HG02852 (cell line): ENCODE data around the gene GTF2I.
"Not testable (repeated sequence)": the region's sequence is repeated elsewhere in the genome, so short reads cannot be mapped to it uniquely, and the experiment has no call there.

Source experiments
- ATAC-seq: cut with Tn5 transposase; IDR thresholded peaks from one replicate; pipeline ENCODE4 v1.9.1; 2021; ENCODE audit warnings: mild to moderate bottlenecking, moderate library complexity; ENCODE audit not compliant: unreplicated experiment

Gene GTF2I

GRCh38 chr7:74656441-74656836, 1.1 kb upstream of the GTF2I start:
- no peak for ATAC-seq

- ATAC-seq: peak; percentile 57
Measured at GRCh38 chr7:74656837-74657691, 454 bp upstream of the GTF2I start.

DNA sequence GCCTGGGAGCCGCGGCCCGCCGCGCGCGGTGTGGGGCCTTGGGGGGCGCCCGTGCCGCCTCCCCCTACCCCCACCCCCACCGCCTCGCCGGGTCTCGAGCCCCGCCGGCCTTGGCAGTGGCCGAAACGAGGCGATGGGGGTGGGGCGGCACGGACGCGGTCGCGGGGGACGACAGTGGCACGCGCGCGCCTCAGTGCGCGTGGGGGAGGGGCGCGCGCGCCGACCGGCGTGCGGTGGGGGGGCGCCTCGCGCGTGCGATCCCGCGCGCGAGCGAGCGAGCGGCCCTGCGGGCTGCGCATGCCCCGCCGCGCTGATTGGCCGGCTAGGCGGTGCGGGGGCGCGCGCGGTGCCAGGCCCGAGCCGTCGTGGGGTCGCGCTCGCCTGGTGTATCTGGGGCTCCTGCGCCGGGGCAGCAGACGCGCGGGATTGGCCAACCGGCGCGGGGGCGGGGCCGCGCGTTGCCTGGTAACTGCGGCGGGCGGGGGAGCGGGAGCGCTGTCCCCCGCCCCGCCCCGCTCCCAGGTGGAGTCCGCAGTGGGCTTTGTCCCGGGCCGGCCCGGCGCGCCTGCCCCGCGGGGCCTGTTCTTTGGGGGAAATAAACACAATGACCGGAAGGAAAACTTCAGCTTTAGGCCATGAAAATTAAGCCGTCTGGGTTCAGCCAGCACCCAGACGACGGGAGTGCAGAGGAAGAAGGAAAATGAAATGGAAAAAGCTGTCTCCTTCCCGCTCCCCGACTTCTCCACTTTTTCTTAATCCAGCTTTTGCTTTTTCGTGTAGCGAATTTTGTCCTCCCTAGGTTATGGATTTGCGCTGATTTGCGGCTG, 873 bp downstream of the GTF2I start:
- peak; percentile 53 for ATAC-seq

DNA sequence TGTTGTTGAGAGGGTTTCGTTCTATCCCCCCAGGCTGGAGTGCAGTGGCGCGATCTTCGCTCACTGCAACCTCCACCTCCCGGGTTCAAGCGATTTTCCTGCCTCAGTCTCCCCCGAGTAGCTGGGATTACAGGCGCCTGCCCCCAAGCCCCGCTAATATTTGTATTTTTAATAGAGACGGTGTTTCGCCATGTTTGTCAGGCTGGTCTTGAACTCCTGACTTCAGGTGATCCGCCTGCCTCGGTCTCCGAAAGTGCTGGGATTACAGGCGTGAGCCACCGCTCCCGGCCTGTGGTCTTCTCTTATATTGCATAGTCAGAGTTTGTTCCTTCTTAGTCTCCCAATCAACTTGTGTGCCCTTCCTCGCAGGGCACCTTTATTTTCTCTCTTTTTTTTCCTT, 2.7 kb downstream of the GTF2I start:
- not testable (repeated sequence) for ATAC-seq

- not testable (repeated sequence) for ATAC-seq
Measured at GRCh38 chr7:74661836-74662794, 4.6 kb downstream of the GTF2I start.

GRCh38 chr7:74665296-74665938, 7.9 kb downstream of the GTF2I start:
- ATAC-seq: no peak

DNA sequence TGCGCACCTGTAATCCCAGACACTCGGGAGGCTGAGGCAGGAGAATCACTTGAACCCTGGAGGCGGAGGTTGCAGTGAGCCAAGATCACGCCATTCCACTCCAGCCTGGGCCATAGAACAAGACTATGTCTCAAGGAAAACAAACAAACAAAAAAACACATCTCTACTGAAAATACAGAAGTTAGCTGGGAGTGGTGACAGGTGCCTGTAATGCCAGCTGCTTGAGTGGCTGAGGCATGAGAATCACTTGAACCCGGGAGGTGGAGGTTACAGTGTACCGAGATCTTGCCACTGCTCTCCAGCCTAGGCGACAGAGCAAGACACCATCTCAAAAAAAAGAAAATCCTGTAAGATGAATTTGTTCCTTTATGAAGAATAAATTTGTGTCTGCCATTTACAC, 9.5 kb downstream of the GTF2I start:
- ATAC-seq: not testable (repeated sequence)

GRCh38 chr7:74667520-74667919, 10.0 kb downstream of the GTF2I start:
- ATAC-seq: not testable (repeated sequence)

GRCh38 chr7:74671602-74672001, 14.1 kb downstream of the GTF2I start:
- ATAC-seq: no peak

- ATAC-seq: no peak
Measured at GRCh38 chr7:74672343-74672915, 14.9 kb downstream of the GTF2I start.

DNA sequence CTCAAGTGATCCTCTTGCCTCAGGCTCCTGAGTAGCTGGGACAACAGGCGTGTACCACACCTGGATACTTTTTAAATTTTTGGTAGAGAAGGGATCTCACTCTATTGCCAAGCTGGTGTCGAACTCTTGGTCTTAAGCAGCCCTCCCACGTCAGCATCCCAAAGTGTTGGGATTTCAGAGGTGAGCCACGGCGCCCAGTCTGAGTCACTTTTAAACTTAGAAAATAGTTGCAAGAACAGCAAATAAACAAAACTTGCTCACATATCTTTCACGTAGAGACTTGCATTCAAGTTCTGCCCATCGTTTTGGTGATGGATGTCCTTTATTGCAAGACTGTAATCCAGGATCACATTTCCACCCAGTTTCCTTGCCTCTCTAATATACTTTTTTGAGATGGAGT, 16.6 kb downstream of the GTF2I start:
- no peak for ATAC-seq

GRCh38 chr7:74682829-74683228, 25.3 kb downstream of the GTF2I start:
- ATAC-seq: no peak

- no peak for ATAC-seq
Measured at GRCh38 chr7:74683799-74684198, 26.3 kb downstream of the GTF2I start.

GRCh38 chr7:74684473-74684872, 27.0 kb downstream of the GTF2I start:
- ATAC-seq: no peak

GRCh38 chr7:74684921-74685320, 27.4 kb downstream of the GTF2I start:
- no peak for ATAC-seq

GRCh38 chr7:74690474-74690873, 33.0 kb downstream of the GTF2I start:
- no peak for ATAC-seq

GRCh38 chr7:74704419-74704818, 46.9 kb downstream of the GTF2I start:
- not testable (repeated sequence) for ATAC-seq

GRCh38 chr7:74707238-74707637, 49.7 kb downstream of the GTF2I start:
- no peak for ATAC-seq

GRCh38 chr7:74708569-74709275, 51.2 kb downstream of the GTF2I start:
- ATAC-seq: no peak
